HG02870 (cell line): ENCODE data around the gene C15orf61.

Source experiments
- ATAC-seq: cut with Tn5 transposase; IDR thresholded peaks from one replicate; pipeline ENCODE4 v1.9.1; 2021; ENCODE audit warnings: mild to moderate bottlenecking, moderate library complexity; ENCODE audit not compliant: unreplicated experiment

C15orf61 gene

DNA sequence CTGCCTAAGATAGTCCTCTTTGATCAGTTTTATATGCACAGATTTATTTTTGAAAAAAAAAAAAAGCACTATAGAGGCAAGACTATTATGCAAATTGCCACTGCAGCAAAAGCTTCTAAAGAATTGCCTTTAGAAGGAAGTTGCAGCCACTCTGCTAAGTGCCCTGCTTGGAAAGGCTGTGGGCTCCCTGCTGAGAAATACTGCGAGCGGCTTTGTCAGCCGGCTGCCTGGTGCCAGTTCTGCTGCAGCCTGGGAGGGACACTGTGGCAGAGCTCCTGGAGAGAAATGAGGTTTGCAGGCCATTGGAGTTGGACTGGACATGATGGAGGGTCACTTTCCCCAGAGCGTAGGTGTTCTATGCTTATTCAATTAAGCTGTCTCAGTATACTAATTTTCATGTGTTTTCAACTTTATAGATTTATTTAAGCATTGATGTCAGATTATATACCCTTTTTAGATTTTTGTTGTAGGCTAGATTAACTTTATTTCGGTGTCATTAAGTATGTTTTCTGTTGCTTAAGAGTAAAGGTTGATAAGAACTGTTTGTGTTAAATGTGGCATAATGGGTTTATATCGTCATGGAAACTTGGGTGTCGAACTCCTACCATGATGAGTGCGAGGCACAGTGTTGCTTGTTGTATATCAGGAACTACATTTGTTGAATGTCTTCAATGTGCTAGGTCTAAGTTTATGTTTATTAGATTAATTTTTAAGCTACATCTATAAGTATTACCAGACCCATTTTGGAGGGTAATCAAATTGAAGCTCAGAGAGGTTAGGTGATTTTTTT is 28.1 kb downstream of the C15orf61 start:
- ATAC-seq: no peak

- ATAC-seq: no peak
Observed at GRCh38 chr15:67549736-67550135, 28.8 kb downstream of the C15orf61 start.

DNA sequence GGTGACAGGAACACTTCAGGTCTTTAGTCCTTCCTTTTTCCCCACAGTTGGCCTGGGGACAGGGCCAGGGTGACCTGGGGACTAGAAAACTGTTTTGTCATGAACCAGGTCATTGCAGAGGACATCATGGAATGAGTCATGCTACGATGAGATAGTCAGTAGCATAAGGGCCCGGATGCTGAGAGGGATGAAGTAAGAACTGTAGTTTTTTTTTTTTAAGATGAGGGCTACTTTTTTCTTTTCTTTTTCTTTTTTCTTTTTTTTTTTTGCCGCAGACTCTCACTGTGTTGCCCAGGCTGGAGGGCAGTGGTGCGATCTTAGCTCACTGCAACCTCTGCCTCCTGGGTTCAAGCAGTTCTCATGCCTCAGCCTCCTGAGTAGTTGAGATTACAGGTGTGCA is 29.6 kb downstream of the C15orf61 start:
- ATAC-seq: no peak

DNA sequence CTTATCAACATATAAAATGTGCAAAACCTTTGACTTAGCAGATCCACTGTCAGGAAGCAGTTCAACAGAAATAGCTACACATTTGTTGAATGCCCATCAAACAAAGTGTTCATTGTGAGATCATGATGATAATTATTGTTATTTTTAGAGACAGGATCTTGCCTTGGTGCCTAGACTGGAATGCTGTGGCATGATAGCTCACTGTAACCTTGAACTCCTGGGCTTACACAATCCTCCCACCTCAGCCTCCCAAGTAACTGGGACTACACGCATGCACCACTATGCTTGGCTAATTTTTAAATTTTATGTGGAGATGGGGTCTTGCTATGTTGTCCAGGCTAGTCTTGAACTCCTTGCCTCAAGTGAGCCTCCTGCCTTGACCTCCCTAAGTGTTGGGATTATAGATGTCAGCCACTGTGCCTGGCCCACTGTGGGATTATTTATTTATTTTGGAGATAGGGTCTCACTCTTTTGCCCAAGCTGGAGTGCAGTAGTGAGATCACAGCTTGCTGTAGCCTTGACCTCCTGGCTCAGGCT is 30.3 kb downstream of the C15orf61 start:
- ATAC-seq: no peak

DNA sequence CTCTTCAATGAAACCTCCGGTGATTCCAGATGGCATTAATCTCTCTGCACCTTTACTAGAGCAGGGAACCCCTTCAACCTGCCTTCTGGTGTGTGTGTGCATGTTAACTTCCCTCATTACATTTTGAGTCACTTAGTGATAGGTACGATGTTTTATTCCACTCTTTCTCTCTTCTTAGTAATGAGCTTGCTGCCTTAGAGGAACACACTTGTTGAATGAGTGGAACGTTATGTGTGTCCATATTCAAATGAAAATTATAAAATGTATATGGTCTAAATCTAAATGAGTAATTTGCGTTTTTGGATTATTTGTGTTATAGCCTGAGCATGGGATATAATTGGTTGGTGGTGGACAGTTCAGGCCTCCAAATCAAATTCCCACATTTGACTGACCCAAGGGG is 33.6 kb downstream of the C15orf61 start:
- ATAC-seq: no peak

GRCh38 chr15:67556976-67557570 is 36.1 kb downstream of the C15orf61 start:
- ATAC-seq: no peak

GRCh38 chr15:67558502-67558901 is 37.6 kb downstream of the C15orf61 start:
- no peak for ATAC-seq

GRCh38 chr15:67559158-67559557 is 38.2 kb downstream of the C15orf61 start:
- no peak for ATAC-seq

- ATAC-seq: no peak
Observed at GRCh38 chr15:67559576-67559975, 38.6 kb downstream of the C15orf61 start.

GRCh38 chr15:67560320-67560719 is 39.4 kb downstream of the C15orf61 start:
- ATAC-seq: no peak

DNA sequence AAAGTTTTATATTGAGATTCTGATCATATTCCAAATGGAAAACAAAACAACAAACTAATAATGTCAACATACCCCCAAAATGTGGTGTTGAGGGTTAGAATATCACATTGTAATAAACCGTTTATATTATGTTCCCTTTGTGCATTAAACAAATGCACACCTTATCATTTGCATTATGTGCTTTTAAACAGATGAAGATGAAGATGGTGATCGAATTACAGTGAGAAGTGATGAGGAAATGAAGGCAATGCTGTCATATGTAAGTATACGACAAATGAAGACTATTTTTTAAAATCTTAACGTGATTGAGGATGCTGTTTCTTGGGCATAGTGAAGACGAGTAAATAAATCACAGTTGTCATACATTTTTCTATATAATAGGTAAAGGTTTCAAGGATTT is 42.2 kb downstream of the C15orf61 start:
- no peak for ATAC-seq

GRCh38 chr15:67564021-67564967 is 43.4 kb downstream of the C15orf61 start:
- ATAC-seq: peak; percentile 81

DNA sequence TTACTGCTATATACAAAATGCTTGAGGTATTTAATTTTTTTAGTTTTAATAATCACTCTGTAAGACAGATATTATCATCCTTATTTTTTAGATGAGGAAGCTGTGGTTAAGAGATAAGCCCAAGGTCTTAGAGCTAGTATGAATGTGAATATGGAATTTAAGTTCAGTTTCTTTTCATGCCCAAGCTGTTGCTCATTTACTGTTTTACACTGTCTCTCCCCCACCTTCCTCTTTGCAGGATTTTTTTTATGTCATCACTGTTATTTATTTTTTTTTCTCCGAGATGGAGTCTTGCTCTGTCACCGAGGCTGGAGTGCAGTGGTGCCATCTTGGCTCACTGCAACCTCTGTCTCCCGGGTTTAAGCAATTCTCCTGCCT is 44.0 kb downstream of the C15orf61 start:
- ATAC-seq: peak; percentile 36

DNA sequence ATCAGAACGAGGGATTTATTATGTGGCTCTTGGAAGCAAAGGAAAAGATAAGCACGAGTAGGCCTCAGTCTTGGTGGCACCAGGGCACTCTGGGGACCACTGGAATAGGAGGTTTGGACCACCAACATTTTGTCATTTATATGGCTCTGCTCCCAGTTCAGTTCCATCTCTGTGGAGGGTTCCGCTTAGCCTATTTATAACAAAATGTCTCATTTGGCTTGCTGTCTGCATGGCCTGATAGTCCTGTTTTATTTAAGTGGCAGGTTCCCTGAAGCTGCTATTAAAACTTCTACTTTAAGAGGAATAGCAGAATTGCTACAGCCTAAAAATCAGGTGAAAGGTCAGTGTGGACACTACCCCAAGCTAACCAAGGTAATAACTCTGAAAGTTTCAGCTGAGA is 48.7 kb downstream of the C15orf61 start:
- ATAC-seq: no peak

GRCh38 chr15:67570875-67571647 is 50.1 kb downstream of the C15orf61 start:
- no peak for ATAC-seq

DNA sequence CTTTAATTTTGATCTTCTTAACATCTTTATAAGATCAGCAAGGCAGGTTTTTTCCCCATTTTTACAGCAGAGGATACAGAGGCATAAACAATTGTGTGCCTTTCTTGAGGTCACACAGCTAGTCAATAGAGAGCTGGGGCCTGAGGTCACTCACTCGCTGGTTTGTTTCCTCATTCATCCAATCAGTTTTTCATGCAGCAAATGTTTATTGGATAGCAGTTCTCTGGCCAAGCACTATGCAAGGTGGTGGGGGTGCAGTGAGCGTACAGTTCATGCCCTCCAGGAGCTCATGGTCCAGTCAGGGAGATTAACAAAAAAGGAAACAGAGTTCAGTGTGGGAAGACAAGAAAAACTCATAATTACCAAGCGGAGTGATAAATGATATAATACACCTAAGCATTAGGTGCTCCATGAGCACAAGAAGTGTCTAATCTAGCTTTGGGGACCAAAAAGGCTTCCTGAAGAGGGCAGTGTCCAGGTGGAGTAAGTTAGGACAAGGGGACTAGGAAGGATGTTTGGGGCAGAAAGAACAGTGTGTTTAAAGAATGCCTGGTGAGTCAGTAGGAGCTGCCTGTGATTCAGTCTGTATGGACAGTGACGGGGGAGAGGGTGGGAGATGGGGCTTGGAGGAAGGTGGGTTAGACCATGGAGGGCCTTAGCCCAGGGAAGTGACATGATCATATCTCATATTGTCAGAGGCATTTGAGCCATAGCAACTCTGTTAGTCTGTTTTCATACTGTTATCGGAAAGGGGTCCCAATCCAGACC is 50.9 kb downstream of the C15orf61 start:
- ATAC-seq: no peak

- ATAC-seq: no peak
Observed at GRCh38 chr15:67573194-67573593, 52.3 kb downstream of the C15orf61 start.

GRCh38 chr15:67575039-67575502 is 54.1 kb downstream of the C15orf61 start:
- ATAC-seq: no peak

DNA sequence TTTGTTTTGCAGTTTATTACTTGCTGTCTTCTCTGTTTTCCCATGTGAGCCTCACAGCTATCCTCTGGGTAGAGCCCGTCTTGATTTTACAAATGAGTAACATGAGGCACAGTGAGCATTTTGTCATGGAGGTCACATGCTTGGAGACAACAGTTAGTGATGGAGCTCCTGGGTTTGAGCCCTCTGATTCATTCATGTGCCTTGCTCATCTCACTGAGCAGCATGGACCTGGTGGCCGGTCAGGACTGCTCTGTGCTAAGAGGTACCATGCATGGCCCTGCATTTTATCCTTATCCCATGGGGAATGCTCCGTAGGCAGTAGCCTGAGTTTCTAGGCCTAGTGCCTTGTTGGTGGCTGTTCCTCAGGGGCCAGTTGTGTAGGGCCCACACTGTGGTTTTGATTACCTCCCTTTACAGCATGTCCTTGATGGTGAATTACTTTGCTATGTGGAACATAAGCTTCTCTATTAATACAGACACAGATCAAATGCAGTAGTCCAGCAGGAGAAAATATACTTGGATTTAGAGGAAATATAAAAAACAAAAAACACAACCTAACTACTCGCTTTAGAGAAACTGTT is 57.2 kb downstream of the C15orf61 start:
- ATAC-seq: no peak
